ENCODE data around the gene LRCH4.

DNA sequence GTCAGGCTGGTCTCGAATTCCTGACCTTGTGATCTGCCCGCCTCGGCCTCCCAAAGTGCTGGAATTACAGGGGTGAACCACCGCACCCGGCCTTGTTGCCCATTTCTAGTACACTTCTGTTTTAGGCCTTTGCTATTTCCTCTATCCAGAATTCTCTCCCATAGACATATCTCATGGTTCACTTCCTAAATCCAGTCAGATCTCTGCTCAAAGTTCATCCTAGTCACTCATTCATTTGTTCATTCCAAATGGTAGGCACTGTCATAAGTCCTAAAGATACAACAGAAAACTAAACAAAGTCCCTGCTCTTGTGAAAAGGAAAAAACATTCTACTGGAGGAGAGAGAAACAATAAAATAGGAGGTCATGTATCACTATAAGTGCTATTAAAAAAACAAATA is 24.0 kb upstream of the LRCH4 start:
- TF ChIP-seq, protein P1, sequence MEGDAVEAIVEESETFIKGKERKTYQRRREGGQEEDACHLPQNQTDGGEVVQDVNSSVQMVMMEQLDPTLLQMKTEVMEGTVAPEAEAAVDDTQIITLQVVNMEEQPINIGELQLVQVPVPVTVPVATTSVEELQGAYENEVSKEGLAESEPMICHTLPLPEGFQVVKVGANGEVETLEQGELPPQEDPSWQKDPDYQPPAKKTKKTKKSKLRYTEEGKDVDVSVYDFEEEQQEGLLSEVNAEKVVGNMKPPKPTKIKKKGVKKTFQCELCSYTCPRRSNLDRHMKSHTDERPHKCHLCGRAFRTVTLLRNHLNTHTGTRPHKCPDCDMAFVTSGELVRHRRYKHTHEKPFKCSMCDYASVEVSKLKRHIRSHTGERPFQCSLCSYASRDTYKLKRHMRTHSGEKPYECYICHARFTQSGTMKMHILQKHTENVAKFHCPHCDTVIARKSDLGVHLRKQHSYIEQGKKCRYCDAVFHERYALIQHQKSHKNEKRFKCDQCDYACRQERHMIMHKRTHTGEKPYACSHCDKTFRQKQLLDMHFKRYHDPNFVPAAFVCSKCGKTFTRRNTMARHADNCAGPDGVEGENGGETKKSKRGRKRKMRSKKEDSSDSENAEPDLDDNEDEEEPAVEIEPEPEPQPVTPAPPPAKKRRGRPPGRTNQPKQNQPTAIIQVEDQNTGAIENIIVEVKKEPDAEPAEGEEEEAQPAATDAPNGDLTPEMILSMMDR (IDR thresholded peaks at IDR 0.05), result no peak
- TF ChIP-seq POLR2A (IDR thresholded peaks at IDR 0.05), result no peak

Measured in heart left ventricle (tissue), 13 donors.